SH-SY5Y (cell line): Measurements from ENCODE around the gene DNAJB8.

ENCODE experiments used
- GATA2 ChIP-seq: IDR thresholded peaks from 2 replicates; pipeline ENCODE4 v1.6.1; 2011; ENCODE audit warnings: mild to moderate bottlenecking, low read depth, low read length
- GATA3 ChIP-seq: IDR thresholded peaks from 2 replicates; pipeline ENCODE4 v1.6.1; 2011; ENCODE audit warnings: low read depth, mild to moderate bottlenecking, low read length, moderate library complexity

DNA sequence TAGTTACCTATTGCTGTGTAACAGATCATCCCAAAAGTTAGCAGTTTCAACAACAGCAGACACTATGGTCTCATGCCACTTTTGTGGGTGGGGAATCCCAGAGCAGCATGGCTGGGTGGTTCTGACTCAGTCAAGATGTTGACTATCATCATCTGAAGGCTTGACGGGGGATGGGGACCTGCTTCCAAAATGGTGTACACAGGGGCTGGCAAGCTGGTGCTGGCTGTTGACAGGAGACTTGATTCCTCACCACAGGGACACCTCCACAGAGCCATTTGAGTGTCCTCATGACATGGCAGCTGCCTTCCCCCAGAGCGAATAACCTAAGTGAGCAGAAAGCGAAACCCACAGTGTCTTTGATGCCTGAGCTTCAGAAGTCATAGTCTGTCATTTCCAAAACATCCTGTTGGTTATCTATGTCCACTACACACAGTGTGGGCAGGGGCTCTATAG lies 19.1 kb downstream of the DNAJB8 start:
- TF ChIP-seq GATA2: no peak
- TF ChIP-seq GATA3: no peak
